HEK293 (cell line): ENCODE results near the gene RHEX.

ENCODE experiments used
- CTCF ChIA-PET: fragments of 350-600 bp; formaldehyde crosslinking; extraction: SDS; loops from one replicate; lab custom pipeline; 2021; ENCODE audit warnings: antibody characterized with exemption; lab: Yijun Ruan, JAX
- POLR2A ChIA-PET: fragments of 300-600 bp; formaldehyde crosslinking; extraction: SDS; loops from one replicate; lab custom pipeline; 2020; ENCODE audit warnings: antibody characterized with exemption, inconsistent platforms; lab: Yijun Ruan, JAX
- H3K27ac ChIP-seq: fragments of 200-500 bp; sonication (Bioruptor generic); 2 replicates; pipeline ENCODE4 v1.5.1; 2014; ENCODE audit warnings: low read depth, low read length, control low read depth, inconsistent platforms; ENCODE audit errors: extremely low read depth
- H3K36me3 ChIP-seq, 2 experiments: fragments of 200-500 bp in 1 of 2; sonication (Bioruptor generic) in 1 of 2; 1 replicate in 1 of 2; 2 replicates in 1 of 2; pipeline ENCODE4 v1.5.1; 2014 to 2017; ENCODE audit warnings: inconsistent platforms in 2 of 2, low read length in 2 of 2; ENCODE audit not compliant: control insufficient read depth in 2 of 2, insufficient read depth in 1 of 2
- H3K4me1 ChIP-seq: fragments of 200-500 bp; sonication (Bioruptor generic); 2 replicates; pipeline ENCODE4 v1.5.1; 2014; ENCODE audit warnings: mild to moderate bottlenecking, low read length, inconsistent platforms; ENCODE audit not compliant: control insufficient read depth, insufficient read depth
- H3K4me3 ChIP-seq: 2 replicates; pipeline ENCODE4 v1.5.1; 2011; ENCODE audit warnings: low read depth, mild to moderate bottlenecking, control low read depth, low read length, moderate library complexity
- H3K9me3 ChIP-seq: fragments of 200-500 bp; sonication (Bioruptor generic); 2 replicates; pipeline ENCODE4 v1.5.1; 2014; ENCODE audit warnings: low read depth, low read length, inconsistent platforms; ENCODE audit not compliant: control insufficient read depth, insufficient read depth
- GLIS2 ChIP-seq: fragments of 450-650 bp; formaldehyde crosslinking; IDR thresholded peaks from 2 replicates; pipeline ENCODE4 v1.5.1; 2016; ENCODE audit warnings: missing biosample characterization, missing genetic modification characterization
- HOXA7 ChIP-seq: sonication (generic); formaldehyde crosslinking; IDR thresholded peaks from 2 replicates; pipeline ENCODE4 v1.8.1; 2022; ENCODE audit warnings: missing genetic modification reagents, borderline replicate concordance
- OSR2 ChIP-seq: fragments of 450-650 bp; formaldehyde crosslinking; IDR thresholded peaks from 2 replicates; pipeline ENCODE4 v1.5.1; 2016; ENCODE audit warnings: missing biosample characterization, missing genetic modification characterization
- OVOL3 ChIP-seq: fragments of 450-650 bp; formaldehyde crosslinking; IDR thresholded peaks from 2 replicates; pipeline ENCODE4 v1.5.1; 2016; ENCODE audit warnings: missing biosample characterization, missing genetic modification characterization
- YY1 ChIP-seq: fragments of 450-650 bp; formaldehyde crosslinking; IDR thresholded peaks from 2 replicates; pipeline ENCODE4 v1.5.1; 2018; ENCODE audit warnings: missing biosample characterization, missing genetic modification characterization
- ZBTB17 ChIP-seq: fragments of 450-650 bp; formaldehyde crosslinking; IDR thresholded peaks from 2 replicates; pipeline ENCODE4 v1.5.1; 2016; ENCODE audit warnings: missing biosample characterization, missing genetic modification characterization
- ZBTB8A ChIP-seq: fragments of 450-650 bp; formaldehyde crosslinking; IDR thresholded peaks from 2 replicates; pipeline ENCODE4 v1.5.1; 2016; ENCODE audit warnings: missing biosample characterization, missing genetic modification characterization
- ZFP3 ChIP-seq: fragments of 450-650 bp; formaldehyde crosslinking; IDR thresholded peaks from 2 replicates; pipeline ENCODE4 v1.5.1; 2016; ENCODE audit warnings: low read depth, missing biosample characterization, missing genetic modification characterization
- ZIC2 ChIP-seq: fragments of 450-650 bp; formaldehyde crosslinking; IDR thresholded peaks from 2 replicates; pipeline ENCODE4 v1.5.1; 2016; ENCODE audit warnings: missing biosample characterization, missing genetic modification characterization
- ZNF132 ChIP-seq: fragments of 450-650 bp; formaldehyde crosslinking; IDR thresholded peaks from 2 replicates; pipeline ENCODE4 v1.5.1; 2017; ENCODE audit warnings: missing biosample characterization, missing genetic modification characterization, borderline replicate concordance
- ZNF169 ChIP-seq: fragments of 450-650 bp; formaldehyde crosslinking; IDR thresholded peaks from 2 replicates; pipeline ENCODE4 v1.5.1; 2016; ENCODE audit warnings: missing biosample characterization, missing genetic modification characterization
- ZNF23 ChIP-seq: fragments of 450-650 bp; formaldehyde crosslinking; IDR thresholded peaks from 2 replicates; pipeline ENCODE4 v1.5.1; 2016; ENCODE audit warnings: missing biosample characterization, missing genetic modification characterization, borderline replicate concordance
- ZNF266 ChIP-seq: fragments of 450-650 bp; formaldehyde crosslinking; IDR thresholded peaks from 2 replicates; pipeline ENCODE4 v1.5.1; 2016; ENCODE audit warnings: missing biosample characterization, missing genetic modification characterization, low read depth
- ZNF274 ChIP-seq, 2 experiments: fragments of 200-500 bp in 1 of 2; fragments of 450-650 bp in 1 of 2; sonication (Bioruptor generic) in 1 of 2; formaldehyde crosslinking in 1 of 2; IDR thresholded peaks; 2 replicates each; pipeline versions ENCODE4 v1.5.1 to v1.6.1; 2014 to 2016; ENCODE audit warnings: borderline replicate concordance in 1 of 2, inconsistent platforms in 1 of 2, low read length in 1 of 2, missing biosample characterization in 1 of 2, missing genetic modification characterization in 1 of 2
- ZNF280D ChIP-seq: fragments of 450-650 bp; formaldehyde crosslinking; IDR thresholded peaks from 2 replicates; pipeline ENCODE4 v1.5.1; 2016; ENCODE audit warnings: missing biosample characterization, missing genetic modification characterization
- ZNF311 ChIP-seq: fragments of 450-650 bp; formaldehyde crosslinking; IDR thresholded peaks from 2 replicates; pipeline ENCODE4 v1.5.1; 2017; ENCODE audit warnings: missing biosample characterization, missing genetic modification characterization, borderline replicate concordance
- ZNF335 ChIP-seq: fragments of 450-650 bp; formaldehyde crosslinking; conservative IDR thresholded peaks from 2 replicates; pipeline ENCODE4 v1.5.1; 2016; ENCODE audit warnings: missing biosample characterization, missing genetic modification characterization
- ZNF341 ChIP-seq: fragments of 450-650 bp; formaldehyde crosslinking; IDR thresholded peaks from 2 replicates; pipeline ENCODE4; 2016; ENCODE audit warnings: low read depth, missing biosample characterization, missing genetic modification characterization
- ZNF549 ChIP-seq: fragments of 450-650 bp; IDR thresholded peaks from 2 replicates; pipeline ENCODE4 v1.5.1; 2018; ENCODE audit warnings: missing biosample characterization, missing genetic modification characterization, mild to moderate bottlenecking, inconsistent platforms, moderate library complexity
- ZNF571 ChIP-seq: fragments of 450-650 bp; formaldehyde crosslinking; IDR thresholded peaks from 2 replicates; pipeline ENCODE4 v1.5.0; 2017; ENCODE audit warnings: missing biosample characterization, missing genetic modification characterization
- ZNF596 ChIP-seq: fragments of 450-650 bp; IDR thresholded peaks from 2 replicates; pipeline ENCODE4 v1.5.0; 2018; ENCODE audit warnings: missing biosample characterization, mild to moderate bottlenecking, missing genetic modification characterization, moderate library complexity
- ZNF626 ChIP-seq: fragments of 450-650 bp; sonication (Bioruptor Pico); formaldehyde crosslinking; IDR thresholded peaks from 2 replicates; pipeline ENCODE4 v1.5.1; 2018; ENCODE audit warnings: missing biosample characterization, missing genetic modification characterization, inconsistent platforms
- ZNF658 ChIP-seq: fragments of 450-650 bp; formaldehyde crosslinking; IDR thresholded peaks from 2 replicates; pipeline ENCODE4; 2016; ENCODE audit warnings: missing biosample characterization, missing genetic modification characterization
- ZNF776 ChIP-seq: fragments of 450-650 bp; formaldehyde crosslinking; IDR thresholded peaks from 2 replicates; pipeline ENCODE4 v1.5.0; 2017; ENCODE audit warnings: missing biosample characterization, missing genetic modification characterization, borderline replicate concordance
- ZNF830 ChIP-seq: fragments of 450-650 bp; IDR thresholded peaks from 2 replicates; pipeline ENCODE4 v1.5.0; 2018; ENCODE audit warnings: missing biosample characterization, missing genetic modification characterization, low read depth, mild to moderate bottlenecking, moderate library complexity
- ZSCAN23 ChIP-seq: fragments of 450-650 bp; formaldehyde crosslinking; IDR thresholded peaks from 2 replicates; pipeline ENCODE4 v1.5.1; 2016; ENCODE audit warnings: missing biosample characterization, missing genetic modification characterization

RHEX gene

GRCh38 chr1:206097381-206097780 lies 44.4 kb downstream of the RHEX start:
- Histone ChIP-seq H3K36me3 (no peaks in the 10 kb centered on the region), H3K4me3 (no peak overlapping the region), H3K9me3 (no peaks in the 10 kb centered on the region), H3K4me1 (no peaks in the 10 kb centered on the region), H3K27ac (no peak overlapping the region)
- POLR2A ChIA-PET, result no interaction called here
- TF ChIP-seq HOXA7 (no peak), ZNF169 (tag by site-specific recombination) (no peak), GLIS2 (tag by site-specific recombination) (no peak), ZSCAN23 (tag by site-specific recombination) (no peak), ZNF658 (tag by site-specific recombination) (no peak), ZNF596 (tag by site-specific recombination) (no peak), ZNF341 (tag by site-specific recombination) (no peak), ZNF280D (tag by site-specific recombination) (no peak), ZNF23 (tag by site-specific recombination) (no peak), ZFP3 (tag by site-specific recombination) (no peak), ZNF311 (tag by site-specific recombination) (no peak), ZBTB8A (tag by site-specific recombination) (no peak), YY1 (tag by site-specific recombination) (no peak), ZIC2 (tag by site-specific recombination) (no peak), ZNF776 (tag by site-specific recombination) (no peak), ZNF830 (tag by site-specific recombination) (no peak), OSR2 (tag by site-specific recombination) (no peak), ZNF266 (tag by site-specific recombination) (no peak), ZNF626 (tag by site-specific recombination) (no peak), OVOL3 (tag by site-specific recombination) (no peak)
- CTCF ChIA-PET, result interaction anchor here (0.6 to 1.1 kb wide), 3 partner anchors 10 to 374 kb away, joined by 3 read pairs; no protein-coding TSS in a partner anchor

GRCh38 chr1:206098242-206098919 lies 45.4 kb downstream of the RHEX start:
- TF ChIP-seq ZNF132 (tag by site-specific recombination) (no peak), OSR2 (tag by site-specific recombination) (no peak), ZNF549 (tag by site-specific recombination) (no peak), ZNF571 (tag by site-specific recombination) (no peak), ZNF274 (IDR thresholded peaks at IDR 0.05; ENCODE audit: low read length) (no peak), ZNF274 (tag by site-specific recombination; IDR thresholded peaks at IDR 0.05; ENCODE audit: borderline replicate concordance) (no peak), ZNF335 (tag by site-specific recombination) (no peak), ZBTB17 (tag by site-specific recombination) (no peak)
- Histone ChIP-seq H3K4me3 (no peak overlapping the region), H3K36me3 (no peaks in the 10 kb centered on the region), H3K4me1 (no peaks in the 10 kb centered on the region), H3K27ac (no peak overlapping the region), H3K9me3 (no peaks in the 10 kb centered on the region)
- CTCF ChIA-PET, result interaction anchor here (0.7 to 1.4 kb wide), 3 partner anchors 61 to 122 kb away, joined by 3 to 4 read pairs (median 3); no protein-coding TSS in a partner anchor
- POLR2A ChIA-PET, result no interaction called here
